Caki2 (cell line): Measurements from ENCODE around the gene FMNL2. TPM values are rescaled to one million over a fixed set of nuclear protein-coding genes. Genes with fewer than 3 reads are reported as not detected.

Source experiments
- DNase-seq: peaks from one replicate; pipeline ENCODE4 v3.0.0-alpha.2; 2015; ENCODE audit warnings: low read depth
- in situ Hi-C: cut with HindIII; loops from 2 replicates; pipeline ENCODE4 v1.10.0; 2016; ENCODE audit warnings: low sequenced_read_pairs, low pct_unique_long_range_greater_than_20kb, mixed read lengths
- total RNA-seq: library from RNA; depleted of rRNA; stranded (reverse); fragments of >200 nt; shearing (Covaris generic); gene quantifications from 2 replicates; pipeline ENCODE4 v1.2.3, GENCODE V29; 2014; ENCODE audit warnings: low replicate concordance

FMNL2 gene
- total RNA-seq, 1 experiment from 2014 or later = 15.8 TPM

GRCh38 chr2:152548111-152548875, 213.3 kb downstream of the FMNL2 start:
- DNase-seq = no peak
- in situ Hi-C loops = no loop called here

GRCh38 chr2:152548996-152549395, 214.0 kb downstream of the FMNL2 start:
- no peak for DNase-seq
- in situ Hi-C loops = no loop called here

DNA sequence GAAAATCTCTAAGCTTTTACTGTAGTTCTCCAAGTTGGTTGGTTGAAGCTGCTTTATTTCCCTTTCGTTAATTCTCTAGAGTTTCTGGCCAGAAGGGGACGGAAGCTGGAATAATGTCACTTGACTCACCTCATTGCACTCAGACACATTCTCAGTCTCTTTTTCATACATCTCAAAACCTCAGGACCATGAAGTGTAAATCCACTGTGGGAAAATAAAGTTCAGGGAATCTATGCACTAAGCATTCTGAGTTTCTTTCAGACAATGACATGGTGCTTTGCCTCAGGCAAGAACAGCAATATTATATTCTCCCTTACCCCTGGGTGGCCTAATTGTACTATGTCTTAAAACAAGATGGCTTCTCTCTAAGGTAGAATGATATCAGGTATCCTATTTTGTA, 214.4 kb downstream of the FMNL2 start:
- in situ Hi-C loops = no loop called here
- DNase-seq = peak; percentile 78

GRCh38 chr2:152550386-152550785, 215.4 kb downstream of the FMNL2 start:
- in situ Hi-C loops = no loop called here
- DNase-seq = no peak

DNA sequence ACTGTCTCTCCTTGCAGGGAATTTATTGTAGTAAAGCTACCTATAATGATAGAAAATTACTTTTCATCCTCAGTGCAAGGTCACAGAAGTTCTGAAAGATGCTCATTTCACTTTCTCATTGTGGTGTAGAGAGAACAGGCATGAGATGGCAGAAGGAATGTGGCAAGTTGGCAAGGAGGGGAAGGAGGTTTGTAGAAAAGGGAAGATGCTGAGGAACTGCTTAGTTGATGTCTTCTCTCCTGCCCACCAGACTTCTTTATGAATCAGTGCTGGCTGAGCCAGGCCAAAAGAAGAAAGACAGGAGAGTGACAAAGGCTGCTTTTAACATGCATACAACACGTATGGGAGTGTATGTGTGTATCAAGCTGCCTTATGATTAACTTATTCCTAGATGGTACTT, 217.9 kb downstream of the FMNL2 start:
- in situ Hi-C loops = no loop called here
- no peak for DNase-seq

- in situ Hi-C loops = no loop called here
- DNase-seq = no peak
Measured at GRCh38 chr2:152553518-152553917, 218.5 kb downstream of the FMNL2 start.

DNA sequence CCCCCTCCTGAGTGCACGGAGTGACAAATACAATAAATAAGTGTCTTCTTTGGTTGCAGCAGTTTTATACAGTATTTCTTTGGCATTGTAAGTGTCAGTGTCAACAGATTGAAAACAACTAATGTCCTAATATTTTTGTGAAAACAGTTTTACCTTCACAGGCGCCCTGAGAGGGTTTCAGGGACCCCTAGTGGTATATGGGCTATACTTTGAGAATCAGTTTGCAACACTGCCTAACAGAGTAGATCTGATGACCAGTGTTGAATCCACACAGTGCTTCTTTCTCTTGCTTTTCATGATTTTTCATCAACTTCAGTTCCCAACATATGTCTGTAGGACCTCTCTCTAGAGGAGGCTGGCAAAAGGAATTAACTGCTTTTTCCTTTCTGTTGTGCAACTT, 220.1 kb downstream of the FMNL2 start:
- in situ Hi-C loops = no loop called here
- no peak for DNase-seq

- DNase-seq = no peak
- in situ Hi-C loops = no loop called here
Measured at GRCh38 chr2:152556506-152556905, 221.5 kb downstream of the FMNL2 start.

DNA sequence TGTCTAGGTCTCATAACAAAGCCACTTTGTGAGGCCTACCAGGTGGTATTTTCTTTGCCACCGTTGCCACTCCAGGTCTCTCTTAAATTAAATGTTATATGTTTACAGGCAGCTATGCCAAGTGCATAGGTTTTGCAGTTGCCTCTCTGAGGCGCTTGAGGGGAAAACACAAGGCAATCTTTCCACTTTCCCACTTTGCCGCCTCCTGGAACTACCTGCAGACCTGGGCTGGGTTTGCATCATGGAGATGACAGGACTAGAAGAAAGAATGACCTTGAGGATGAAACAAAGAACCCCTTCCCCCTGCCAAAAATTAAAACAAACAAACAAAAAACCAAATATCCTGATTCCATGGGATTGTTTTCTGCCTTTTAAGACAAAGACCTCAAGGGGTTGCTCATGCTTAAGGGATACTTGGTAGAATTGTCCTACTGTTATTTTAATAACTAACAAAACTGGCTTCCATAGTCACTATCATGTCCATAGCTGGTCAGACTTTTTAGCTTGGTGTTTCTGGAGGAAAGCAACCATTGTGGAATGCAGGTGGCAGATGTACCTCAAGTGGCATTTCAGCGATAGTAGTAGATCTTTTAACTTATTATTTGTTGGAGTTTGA, 222.4 kb downstream of the FMNL2 start:
- no peak for DNase-seq
- in situ Hi-C loops = no loop called here

- DNase-seq = no peak
- in situ Hi-C loops = no loop called here
Measured at GRCh38 chr2:152558158-152558984, 223.4 kb downstream of the FMNL2 start.

DNA sequence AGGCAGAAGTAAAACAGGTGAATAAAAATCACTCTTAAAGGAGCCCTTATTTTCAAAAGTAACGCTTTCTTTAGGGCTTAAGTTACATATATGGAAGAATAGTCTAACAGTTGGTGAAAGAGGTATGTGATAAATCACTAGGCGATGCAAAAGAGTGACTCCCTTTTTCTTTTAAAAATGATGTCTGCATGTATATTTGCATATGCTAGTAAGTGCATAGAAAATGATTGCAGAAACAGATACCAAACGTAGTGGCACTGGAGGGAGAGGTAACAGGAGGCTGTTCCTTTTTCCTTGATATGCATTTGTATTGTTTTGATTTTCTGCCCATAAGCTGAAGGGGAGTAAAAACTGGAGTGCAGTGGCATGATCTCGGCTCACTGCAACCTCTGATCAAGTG, 224.0 kb downstream of the FMNL2 start:
- DNase-seq = no peak
- in situ Hi-C loops = no loop called here

DNA sequence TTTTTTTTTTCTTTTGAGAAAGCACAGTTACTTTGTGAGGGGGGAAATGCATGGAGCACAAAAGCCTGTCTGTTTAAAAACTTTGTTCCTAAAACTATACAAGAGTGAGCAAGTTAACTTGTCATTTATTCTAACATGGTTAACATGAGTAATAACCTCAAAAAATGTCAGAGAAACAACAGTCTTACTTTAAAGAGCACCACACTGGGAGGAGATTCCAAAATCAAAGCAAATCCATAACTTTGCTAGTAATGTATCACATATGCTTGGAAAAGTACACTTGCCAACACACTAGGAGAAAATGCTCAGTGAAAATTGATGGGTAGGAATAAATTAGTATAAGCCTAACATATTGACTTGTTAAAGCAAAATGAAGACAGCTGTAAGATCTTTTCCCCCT, 225.2 kb downstream of the FMNL2 start:
- DNase-seq = no peak
- in situ Hi-C loops = no loop called here

GRCh38 chr2:152560873-152561595, 226.1 kb downstream of the FMNL2 start:
- no peak for DNase-seq
- in situ Hi-C loops = no loop called here

DNA sequence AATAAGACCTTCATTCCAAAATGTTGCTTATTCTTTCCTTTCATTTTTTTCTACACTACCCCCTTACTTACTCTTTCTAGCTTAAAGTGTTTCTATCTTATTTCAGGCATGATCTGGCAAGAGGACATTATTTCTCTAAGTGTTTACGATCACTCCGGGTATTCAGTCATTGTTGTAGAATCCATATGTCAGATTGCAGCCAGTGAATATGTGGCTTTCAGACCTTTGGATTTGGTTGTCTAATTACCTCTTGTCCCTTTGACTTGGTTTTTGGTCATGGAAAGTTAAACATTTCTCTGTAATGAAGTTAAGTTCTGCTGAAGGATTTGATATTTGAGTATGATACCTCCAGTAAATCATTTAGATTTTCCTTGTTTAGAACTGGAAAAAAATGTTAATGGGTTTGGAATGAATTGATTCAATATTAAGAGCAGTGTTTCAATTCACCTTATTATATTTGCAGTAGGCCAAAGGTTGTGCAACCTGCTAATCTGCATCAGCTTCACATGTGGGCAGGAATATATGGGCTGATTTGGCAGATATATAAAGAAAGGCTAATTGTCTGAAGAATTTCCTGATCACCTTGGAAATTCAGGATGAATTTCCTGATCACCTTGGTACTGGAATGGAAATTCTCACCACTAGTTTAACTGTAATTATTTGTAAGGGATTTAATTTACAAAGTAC, 227.4 kb downstream of the FMNL2 start:
- DNase-seq = no peak
- in situ Hi-C loops = no loop called here

DNA sequence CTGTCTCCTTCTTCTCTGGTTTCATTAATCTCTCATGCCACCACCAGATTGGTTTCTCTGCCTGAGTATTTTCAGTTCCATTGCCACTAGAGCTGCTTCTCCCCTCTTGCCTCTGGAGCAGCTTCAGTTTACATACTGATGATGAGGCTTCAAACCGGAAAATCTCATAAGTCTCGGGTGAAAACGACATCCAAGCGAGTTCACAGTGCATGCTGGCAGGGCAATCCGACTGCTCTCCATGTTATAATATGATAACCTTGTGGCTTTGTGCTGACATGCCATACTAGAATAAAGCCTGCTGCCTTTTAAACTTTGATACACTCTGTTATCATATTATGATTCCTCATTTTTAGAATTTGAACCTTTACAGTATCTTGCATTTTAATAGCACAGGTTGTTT, 228.8 kb downstream of the FMNL2 start:
- in situ Hi-C loops = no loop called here
- no peak for DNase-seq

- in situ Hi-C loops = no loop called here
- DNase-seq = no peak
Measured at GRCh38 chr2:152564754-152565551, 230.0 kb downstream of the FMNL2 start.

DNA sequence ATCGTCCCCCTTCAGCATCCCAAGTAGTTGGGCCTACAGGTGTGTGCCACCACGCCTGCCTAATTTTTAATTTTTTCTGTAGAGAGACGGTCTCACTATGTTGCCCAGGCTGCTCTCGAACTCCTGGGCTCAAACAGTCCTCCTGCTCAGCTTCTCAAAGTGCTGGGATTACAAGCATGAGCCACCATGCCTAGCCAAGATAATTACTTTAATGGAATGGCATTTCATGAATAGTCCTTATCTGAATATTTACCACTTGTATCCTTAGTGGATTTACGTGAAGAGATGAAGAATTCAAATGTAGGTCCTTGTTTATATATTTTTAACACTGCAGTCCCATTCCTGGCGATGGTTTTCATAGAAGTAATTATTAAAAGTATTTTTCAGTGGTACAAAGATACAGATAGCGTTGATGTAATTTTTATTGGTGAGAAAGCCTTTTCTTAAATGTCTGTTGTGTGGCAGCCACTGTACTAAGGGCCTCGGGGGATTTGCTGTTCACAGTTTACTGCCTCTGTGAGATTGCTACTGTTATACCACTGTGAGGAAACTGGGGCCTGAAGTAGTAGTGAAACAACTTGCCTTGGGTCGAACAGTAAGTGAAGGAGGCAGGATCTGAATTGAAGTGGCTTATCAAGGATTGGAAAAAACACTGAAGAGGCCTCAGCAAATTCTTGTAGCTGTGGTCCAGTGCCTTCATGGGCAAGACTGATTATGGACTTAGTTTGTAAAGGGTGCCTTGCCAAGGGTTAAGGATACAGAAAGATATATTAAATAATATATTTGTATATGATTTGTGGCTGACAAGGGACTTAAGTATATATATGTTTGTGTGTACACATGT, 231.1 kb downstream of the FMNL2 start:
- no peak for DNase-seq
- in situ Hi-C loops = no loop called here
